H1 (cell line): ENCODE measurements around the gene NPPA. TPM values are rescaled to one million over a fixed set of nuclear protein-coding genes. Genes with fewer than 3 reads are reported as not detected.

Source experiments
- CTCF ChIA-PET: fragments of 300-600 bp; sonication (Branson Sonifier 250); formaldehyde crosslinking; loops from one replicate; lab custom pipeline; 2021; ENCODE audit not compliant: partially characterized antibody; lab: Charles Lee
- POLR2A ChIA-PET: fragments of 300-600 bp; sonication (Branson Sonifier 250); formaldehyde crosslinking; loops from one replicate; lab custom pipeline; 2021; ENCODE audit warnings: inconsistent platforms; ENCODE audit not compliant: partially characterized antibody; lab: Charles Lee
- DNase-seq, 2 experiments: peaks; one replicate each; pipeline versions ENCODE4 v3.0.0 to v3.0.0-alpha.2; 2010 to 2022; ENCODE audit warnings: low spot score in 2 of 2, low read depth in 1 of 2, mixed read lengths in 1 of 2
- FAIRE-seq: peaks from 2 replicates; lab custom pipeline; 2011; peaks lifted over from hg19 to GRCh38; lab: Jason Lieb, UNC
- H2AFZ ChIP-seq: 2 replicates; pipeline ENCODE4 v1.8.1; 2012; ENCODE audit warnings: low read length, inconsistent platforms
- H2AK5ac ChIP-seq: 2 replicates; pipeline ENCODE4 v1.6.1; 2013; ENCODE audit warnings: low read depth, low read length
- H2BK120ac ChIP-seq: replicated peaks from 2 replicates; pipeline ENCODE3; 2013; ENCODE audit warnings: low read depth, low read length, inconsistent platforms
- H2BK12ac ChIP-seq: 2 replicates; pipeline ENCODE4 v1.6.1; 2013; ENCODE audit warnings: low read depth, low read length
- H2BK15ac ChIP-seq: 2 replicates; pipeline ENCODE4 v1.6.1; 2013; ENCODE audit warnings: low read length
- H2BK20ac ChIP-seq: 2 replicates; pipeline ENCODE4 v1.6.1; 2013; ENCODE audit warnings: low read length
- H2BK5ac ChIP-seq: 2 replicates; pipeline ENCODE4 v1.6.1; 2013; ENCODE audit warnings: low read depth, low read length
- H3K14ac ChIP-seq: 2 replicates; pipeline ENCODE4 v1.6.1; 2013; ENCODE audit warnings: inconsistent platforms; ENCODE audit not compliant: insufficient read length
- H3K18ac ChIP-seq: 2 replicates; pipeline ENCODE4 v1.6.1; 2013; ENCODE audit warnings: low read length; ENCODE audit errors: extremely low read depth
- H3K23ac ChIP-seq: 2 replicates; pipeline ENCODE4 v1.6.1; 2013; ENCODE audit warnings: inconsistent platforms; ENCODE audit not compliant: insufficient read length
- H3K23me2 ChIP-seq: 2 replicates; pipeline ENCODE4 v1.6.1; 2013; ENCODE audit warnings: low read depth, low read length
- H3K27ac ChIP-seq: 2 replicates; pipeline ENCODE4 v1.6.1; 2011; ENCODE audit warnings: low read depth, low read length, inconsistent platforms
- H3K27me3 ChIP-seq, 4 experiments: replicated peaks in 1 of 4; 1 replicate in 1 of 4; 2 replicates in 3 of 4; pipeline versions ENCODE4 v1.6.1 to v1.8.1; 2011 to 2013; ENCODE audit warnings: low read length in 3 of 4, mild to moderate bottlenecking in 3 of 4, inconsistent platforms in 2 of 4, mixed read lengths in 2 of 4, moderate library complexity in 1 of 4; ENCODE audit not compliant: control insufficient read depth in 3 of 4, insufficient read depth in 3 of 4; ENCODE audit errors: extremely low read depth in 1 of 4
- H3K36me3 ChIP-seq, 4 experiments: 2 replicates each; pipeline versions ENCODE4 v1.6.1 to v1.8.1; 2011 to 2013; ENCODE audit warnings: mild to moderate bottlenecking in 4 of 4, low read length in 3 of 4, moderate library complexity in 2 of 4, control low read depth in 1 of 4, inconsistent platforms in 1 of 4; ENCODE audit not compliant: insufficient read depth in 4 of 4, control insufficient read depth in 2 of 4
- H3K4ac ChIP-seq: replicated peaks from 2 replicates; pipeline ENCODE3; 2013; ENCODE audit warnings: low read length, low read depth, mixed read lengths, inconsistent platforms; ENCODE audit not compliant: insufficient read length
- H3K4me1 ChIP-seq, 4 experiments: replicated peaks in 1 of 4; 1 replicate in 1 of 4; 2 replicates in 3 of 4; pipeline versions ENCODE4 v1.6.1 to v1.8.1; 2011 to 2013; ENCODE audit warnings: low read length in 3 of 4, inconsistent platforms in 2 of 4, mixed read lengths in 1 of 4; ENCODE audit not compliant: insufficient read depth in 4 of 4, control insufficient read depth in 3 of 4
- H3K4me2 ChIP-seq, 2 experiments: 2 replicates each; pipeline versions ENCODE4 v1.6.1 to v1.8.1; 2011 to 2013; ENCODE audit warnings: low read depth in 2 of 2, low read length in 2 of 2, control low read depth in 1 of 2, inconsistent platforms in 1 of 2, mild to moderate bottlenecking in 1 of 2; ENCODE audit not compliant: insufficient read depth in 1 of 2
- H3K4me3 ChIP-seq, 4 experiments: fragments of 200-600, 300-600 bp in 1 of 4; sonication (generic), shearing (Covaris generic), sonication (Bioruptor Twin) in 1 of 4; 2 replicates each; pipeline versions ENCODE4 v1.5.1 to v1.8.1; 2011 to 2016; ENCODE audit warnings: low read length in 4 of 4, low read depth in 3 of 4, control low read depth in 2 of 4, inconsistent platforms in 2 of 4, mild to moderate bottlenecking in 2 of 4, mixed read lengths in 1 of 4, moderate library complexity in 1 of 4; ENCODE audit not compliant: insufficient read depth in 2 of 4; ENCODE audit errors: extremely low read depth in 1 of 4
- H3K56ac ChIP-seq: replicated peaks from 2 replicates; pipeline ENCODE3; 2013; ENCODE audit warnings: low read depth, mild to moderate bottlenecking, mixed read lengths, low read length, inconsistent platforms; ENCODE audit not compliant: insufficient read length
- H3K79me1 ChIP-seq: 2 replicates; pipeline ENCODE4 v1.6.1; 2013; ENCODE audit warnings: low read depth, low read length, control low read depth
- H3K79me2 ChIP-seq, 2 experiments: 2 replicates each; pipeline versions ENCODE4 v1.6.1 to v1.8.1; 2012 to 2013; ENCODE audit warnings: low read length in 2 of 2, mild to moderate bottlenecking in 2 of 2, inconsistent platforms in 1 of 2; ENCODE audit not compliant: insufficient read depth in 2 of 2, control insufficient read depth in 1 of 2
- H3K9ac ChIP-seq, 4 experiments: replicated peaks in 1 of 4; 1 replicate in 1 of 4; 2 replicates in 3 of 4; pipeline versions ENCODE4 v1.6.1 to v1.8.1; 2011 to 2013; ENCODE audit warnings: low read depth in 3 of 4, low read length in 3 of 4, control low read depth in 2 of 4, mild to moderate bottlenecking in 2 of 4, moderate library complexity in 2 of 4, inconsistent platforms in 1 of 4; ENCODE audit errors: extremely low read depth in 1 of 4
- H3K9me3 ChIP-seq, 2 experiments: 2 replicates each; pipeline versions ENCODE4 v1.6.1 to v1.8.1; 2012 to 2013; ENCODE audit warnings: mild to moderate bottlenecking in 2 of 2, moderate library complexity in 2 of 2, control low read depth in 1 of 2, inconsistent platforms in 1 of 2, low read depth in 1 of 2, low read length in 1 of 2, mixed read lengths in 1 of 2; ENCODE audit not compliant: insufficient read depth in 2 of 2
- H4K20me1 ChIP-seq, 2 experiments: replicated peaks in 1 of 2; 2 replicates each; pipeline versions ENCODE3 to v1.8.1; 2011 to 2013; ENCODE audit warnings: inconsistent platforms in 2 of 2, low read length in 2 of 2, mild to moderate bottlenecking in 1 of 2; ENCODE audit not compliant: insufficient read depth in 2 of 2, control insufficient read depth in 1 of 2
- H4K5ac ChIP-seq: 2 replicates; pipeline ENCODE4 v1.6.1; 2013; ENCODE audit warnings: low read length, low read depth, mixed read lengths, inconsistent platforms; ENCODE audit not compliant: insufficient read length
- H4K8ac ChIP-seq: 2 replicates; pipeline ENCODE4 v1.8.0; 2013; ENCODE audit warnings: mild to moderate bottlenecking, moderate library complexity, low read length, inconsistent platforms; ENCODE audit not compliant: insufficient read depth; ENCODE audit errors: extremely low read depth
- H4K91ac ChIP-seq: replicated peaks from 2 replicates; pipeline ENCODE3; 2013; ENCODE audit warnings: low read length, mixed read lengths, inconsistent platforms; ENCODE audit not compliant: insufficient read length
- CHD1 ChIP-seq: IDR thresholded peaks from 2 replicates; pipeline ENCODE4 v1.6.1; 2012; ENCODE audit warnings: low read depth, low read length, improper control_type of control experiment
- CTBP2 ChIP-seq: IDR thresholded peaks from 2 replicates; pipeline ENCODE4 v1.7.0; 2011; ENCODE audit warnings: borderline replicate concordance, mild to moderate bottlenecking, moderate library complexity, mixed read lengths, low read length; ENCODE audit not compliant: insufficient read depth, insufficient read length
- GABPA ChIP-seq: IDR thresholded peaks from 2 replicates; pipeline ENCODE4 v1.6.1; 2011; ENCODE audit warnings: mild to moderate bottlenecking, low read length, moderate library complexity, borderline replicate concordance; ENCODE audit not compliant: insufficient read depth
- SAP30 ChIP-seq: fragments of 300-600 bp; sonication (generic); IDR thresholded peaks from 2 replicates; pipeline ENCODE4 v1.7.1; 2012; ENCODE audit warnings: low read length, moderate library complexity, mild to moderate bottlenecking, inconsistent platforms; ENCODE audit not compliant: insufficient read depth, insufficient replicate concordance
- USF2 ChIP-seq: IDR thresholded peaks from 2 replicates; pipeline ENCODE4 v1.6.1; 2011; ENCODE audit warnings: low read length, improper control_type of control experiment
- WGBS, 2 experiments: shearing (Covaris generic) in 1 of 2; methylation state at CpG; one replicate each; pipeline versions ENCODE4 v1.1.6 to v1.1.7; 2013 to 2015; ENCODE audit warnings: low lambda C conversion rate in 2 of 2, mixed read lengths in 2 of 2, inconsistent platforms in 1 of 2, low coverage in 1 of 2, missing lambda C conversion rate in 1 of 2; ENCODE audit not compliant: insufficient replicate concordance in 2 of 2, insufficient coverage in 1 of 2, insufficient read length in 1 of 2; ENCODE audit errors: extremely low coverage in 1 of 2, missing lambda C conversion rate in 1 of 2; 5-methylcytosine and 5-hydroxymethylcytosine counted together
- polyA plus RNA-seq, 7 experiments: library from polyadenylated mRNA; depleted of rRNA in 3 of 7; stranded (reverse) in 5 of 7; unstranded in 2 of 7; fragments of >200 nt in 5 of 7; fragments of 200-250 nt in 2 of 7; gene quantifications; 1 replicate in 5 of 7; 2 replicates in 1 of 7; 4 replicates in 1 of 7; pipeline versions ENCODE4 v1.2.1 to v1.2.3, GENCODE V29; 2011 to 2013; ENCODE audit warnings: missing spikeins in 2 of 7, mixed read lengths in 2 of 7
- total RNA-seq: library from RNA; stranded (reverse); fragmentation: NEBNext Ultra II Directional; extraction: Animal tissue kit (Norgen Biotek cat#: 25700); gene quantifications from 2 replicates; pipeline ENCODE4 v1.2.1, GENCODE V29; 2021

The NPPA gene
- total and polyA plus RNA-seq, 2 of the 8 experiments (the other 6 are each of a cell fraction or from before 2014, with no cell fraction given): not detected

- H3K36me3 ChIP-seq: peaks cover 40 to 72% (median 70%) of the 10 kb centered on the region in 4 experiments
- no peaks in the 10 kb centered on the region for H3K4me1 ChIP-seq
Measured at GRCh38 chr1:11833900-11834299, 13.7 kb downstream of the NPPA start.

More at GRCh38 chr1:11833900-11834299, 13.7 kb downstream of the NPPA start:
- Histone ChIP-seq H3K4me2 (no peak overlapping the region), H3K23ac (no peak overlapping the region), H3K9me3 (no peaks in the 10 kb centered on the region), H3K18ac (no peak overlapping the region), H3K27me3 (no peaks in the 10 kb centered on the region), H2BK15ac (no peak overlapping the region), H3K79me1 (no peaks in the 10 kb centered on the region), H4K8ac (no peak overlapping the region; the same call in 1 of the 2 replicates), H4K91ac (no peak overlapping the region), H3K14ac (no peak overlapping the region), H3K27ac (no peak overlapping the region), H3K4me3 (no peak overlapping the region), H2BK12ac (no peak overlapping the region), H4K5ac (peak overlapping the region; percentile 15), H3K4ac (no peak overlapping the region), H2BK5ac (no peak overlapping the region; the same call in 1 of the 2 replicates), H3K9ac (no peak overlapping the region), H2BK20ac (no peak overlapping the region), H2BK120ac (no peak overlapping the region), H3K79me2 (no peaks in the 10 kb centered on the region), H3K56ac (no peak overlapping the region), H2AK5ac (no peak overlapping the region), H3K23me2 (no peaks in the 10 kb centered on the region), H4K20me1 (peaks cover 15 to 22% of the 10 kb centered on the region in 2 experiments), H2AFZ (no peak overlapping the region)
- ChIA-PET POLR2A (interaction anchor here (0.8 to 1.5 kb wide), 3 partner anchors 9 to 76 kb away, joined by 3 to 5 read pairs (median 3); no protein-coding TSS in a partner anchor), CTCF (interaction anchor here (0.9 to 1.0 kb wide), 2 partner anchors 53 to 59 kb away, joined by 3 read pairs; no protein-coding TSS in a partner anchor)
- TF ChIP-seq CTBP2 (no peak), SAP30 (no peak), USF2 (no peak), GABPA (no peak), CHD1 (no peak)
- DNase-seq (no peak), FAIRE-seq (no peak)
- 96% methylated on average over 12 of the region's 13 CpGs; no CpG with 5 or more reads in 1 of the 2 experiments for WGBS, 2 experiments
